Stimulated activated CD4-positive, alpha-beta T cell treated with anti-CD3 and anti-CD28 coated beads, Interleukin-12 subunit alpha, Interleukin-12 subunit beta, amount 100 ng/mL, for 48 hours (primary cell): Measurements from ENCODE around the gene TBCD.
A peak's percentile ranks its signal among the peaks of the same experiment; 100 is the strongest.

Source experiments
- DNase-seq, 3 donors: peaks; one replicate each; pipeline ENCODE4 v3.0.0-alpha.2; 2020; ENCODE audit warnings: low read depth in 2 of 3, low spot score in 1 of 3

The TBCD gene

DNA sequence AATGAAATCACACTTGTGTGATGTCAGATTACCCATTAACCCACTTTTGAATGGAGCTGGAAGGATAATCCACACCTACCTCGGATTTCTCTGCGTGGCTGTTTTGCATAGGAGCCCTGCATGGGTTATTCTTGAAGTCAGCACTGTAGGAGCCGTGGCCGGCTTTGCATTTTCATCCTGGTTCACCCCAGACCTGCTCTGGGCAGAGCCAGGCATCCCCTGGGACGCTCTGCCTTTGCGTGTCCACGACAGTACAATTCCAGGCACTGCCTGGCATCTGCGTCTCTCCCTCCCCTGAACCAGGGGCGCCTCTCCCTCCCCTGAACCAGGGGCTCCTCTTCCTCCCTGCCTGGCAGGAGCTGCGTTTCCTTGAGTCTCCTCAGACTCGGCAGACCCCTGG is 117.7 kb downstream of the TBCD start:
- DNase-seq = no peak

DNA sequence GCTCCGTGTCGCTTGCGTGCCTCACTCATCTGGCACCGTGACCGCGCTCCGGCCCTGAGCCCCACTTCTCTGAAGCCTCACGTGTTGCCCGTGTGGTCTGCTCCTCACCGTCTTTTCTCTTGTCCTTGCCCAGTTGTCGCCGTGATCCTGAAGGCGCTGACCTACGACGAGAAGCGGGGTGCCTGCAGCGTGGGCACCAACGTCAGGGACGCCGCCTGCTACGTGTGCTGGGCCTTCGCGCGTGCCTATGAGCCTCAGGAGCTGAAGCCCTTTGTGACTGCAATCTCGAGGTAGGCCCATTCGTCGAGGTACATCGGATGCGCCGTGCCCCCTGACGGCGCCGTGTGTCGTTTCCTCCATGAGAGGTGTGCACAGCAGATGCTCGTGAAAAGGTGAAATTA is 118.2 kb downstream of the TBCD start:
- no peak for DNase-seq

DNA sequence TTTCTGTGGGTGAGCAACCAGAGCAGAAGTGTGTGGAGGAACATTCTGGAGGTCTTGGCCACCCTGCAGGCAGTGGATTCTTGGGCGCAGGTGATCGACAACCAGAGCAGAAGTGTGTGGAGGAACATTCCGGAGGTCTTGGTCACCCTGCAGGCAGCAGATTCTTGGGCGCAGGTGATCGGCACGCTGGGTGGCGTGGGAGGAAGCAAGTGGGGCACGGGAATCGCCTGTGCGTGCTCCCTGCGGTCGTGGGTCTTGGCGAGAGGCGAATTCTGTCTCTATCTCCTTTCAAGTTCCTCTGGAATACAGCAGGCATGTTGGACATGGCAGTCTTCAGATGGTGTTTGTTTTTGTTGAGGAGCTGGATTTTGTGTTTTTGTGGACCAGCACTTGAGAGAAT is 118.7 kb downstream of the TBCD start:
- no peak for DNase-seq

DNA sequence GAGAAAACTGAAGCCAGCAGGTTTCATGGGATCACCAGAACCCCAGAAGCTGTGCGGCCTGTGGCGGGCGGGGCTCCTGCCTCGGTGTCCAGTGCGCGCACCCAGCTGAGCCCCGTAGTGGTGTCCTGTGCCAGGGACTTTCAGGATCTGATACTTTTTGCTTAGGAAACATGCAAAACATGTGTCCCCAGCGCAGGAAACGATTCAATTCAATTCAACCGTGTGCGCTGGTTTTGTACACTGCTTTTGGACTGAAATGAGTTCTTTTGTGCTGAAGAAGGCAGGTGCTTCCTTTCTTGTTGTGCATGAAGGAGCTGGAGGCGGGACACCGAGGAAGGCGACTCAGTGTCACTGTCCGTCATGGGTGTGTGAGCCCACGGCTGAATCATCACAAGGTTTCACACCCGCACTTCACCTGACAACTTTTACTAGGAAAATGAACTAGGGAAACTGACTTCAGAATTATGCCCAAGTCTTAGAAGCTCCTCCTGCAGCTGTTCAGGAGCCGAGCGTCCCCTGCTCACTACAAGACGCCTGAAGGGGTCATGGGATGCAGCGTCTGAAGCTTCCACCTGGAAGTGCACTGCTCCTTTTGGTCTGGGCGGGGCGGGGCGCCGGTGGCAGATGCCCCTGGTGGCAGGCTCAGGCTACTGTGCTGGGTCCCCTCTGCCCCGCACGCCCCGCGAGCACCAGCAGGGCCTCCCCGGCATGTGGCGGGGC is 119.4 kb downstream of the TBCD start:
- no peak for DNase-seq

DNA sequence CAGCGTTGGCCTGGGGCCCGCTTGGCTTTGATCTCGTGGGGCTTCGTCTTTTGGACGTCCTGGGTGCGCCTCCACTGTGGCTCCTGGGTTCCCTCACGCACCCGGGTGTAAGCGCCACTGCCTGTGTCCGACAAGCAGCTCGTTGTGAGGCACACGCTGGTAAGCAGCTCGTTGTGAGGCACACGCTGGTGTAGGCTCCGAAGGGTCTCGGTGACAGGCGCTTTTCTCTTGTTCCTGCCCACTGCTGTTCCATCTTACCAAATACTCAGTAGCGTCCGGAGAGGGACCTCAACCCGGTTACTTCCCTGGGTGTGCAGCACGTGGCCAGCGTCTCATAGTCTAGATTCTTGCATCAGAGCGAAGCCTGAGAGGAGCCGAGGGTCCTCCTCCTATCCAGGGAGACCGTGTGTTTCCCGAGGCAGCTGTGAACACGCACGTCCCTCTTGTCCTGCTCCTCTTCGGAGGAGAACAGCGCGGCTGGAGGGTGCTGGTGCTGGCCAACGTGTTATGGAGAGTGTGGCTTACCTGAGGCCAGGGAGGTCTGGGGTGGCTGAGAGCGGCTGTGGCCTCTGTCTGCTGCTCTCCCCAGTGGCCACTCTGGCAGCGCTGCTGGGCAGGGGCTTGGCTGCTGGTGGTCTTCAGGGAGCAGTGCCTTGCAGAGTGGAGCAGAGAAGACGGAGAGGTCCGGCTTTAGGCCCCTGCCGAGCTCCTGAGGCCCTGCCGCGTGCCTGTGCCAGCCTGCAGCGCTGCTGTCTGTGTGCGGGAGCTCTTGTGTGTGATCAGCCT is 120.1 kb downstream of the TBCD start:
- DNase-seq = no peak

DNA sequence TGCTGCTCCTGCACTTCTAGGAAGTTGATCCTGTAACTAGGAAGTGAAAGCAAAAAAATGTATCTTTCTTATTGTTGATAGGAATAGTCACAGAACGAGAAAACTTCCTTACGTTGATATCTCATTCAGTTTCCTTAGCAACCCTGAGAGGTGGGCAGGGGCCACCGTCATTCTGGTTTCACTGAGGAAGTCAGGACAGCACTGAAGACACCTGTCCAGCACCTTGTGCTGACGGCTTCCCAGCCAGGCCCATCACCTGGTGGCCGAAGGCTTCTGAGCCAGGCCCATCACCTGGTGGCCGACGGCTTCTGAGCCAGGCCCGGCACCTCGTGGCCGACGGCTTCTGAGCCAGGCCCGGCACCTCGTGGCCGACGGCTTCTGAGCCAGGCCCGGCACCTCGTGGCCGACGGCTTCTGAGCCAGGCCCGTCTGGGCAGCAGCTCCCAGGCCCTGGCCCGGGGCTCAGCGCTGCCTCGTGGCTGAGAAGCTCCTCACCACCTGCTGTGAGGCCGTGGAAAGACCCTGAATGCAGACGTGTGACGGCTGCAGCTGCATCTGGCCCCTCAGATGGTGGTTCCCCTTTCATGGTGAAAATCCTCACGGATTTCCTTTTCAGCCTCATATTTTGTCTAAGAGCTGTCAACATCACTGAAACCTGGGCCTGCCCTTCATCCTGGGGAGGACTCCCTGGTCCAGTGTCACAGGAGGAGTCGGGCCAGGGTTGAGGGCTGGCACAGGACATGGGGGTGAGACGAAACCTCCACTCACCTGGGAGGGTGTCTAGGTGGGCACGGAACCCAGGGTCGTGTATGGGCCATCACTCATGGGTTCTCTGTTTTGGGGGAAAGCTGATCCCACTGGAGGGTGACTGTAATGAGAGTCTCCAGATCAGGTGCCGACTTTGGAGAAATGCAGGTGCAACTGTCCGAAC is 121.0 kb downstream of the TBCD start:
- no peak for DNase-seq

DNA sequence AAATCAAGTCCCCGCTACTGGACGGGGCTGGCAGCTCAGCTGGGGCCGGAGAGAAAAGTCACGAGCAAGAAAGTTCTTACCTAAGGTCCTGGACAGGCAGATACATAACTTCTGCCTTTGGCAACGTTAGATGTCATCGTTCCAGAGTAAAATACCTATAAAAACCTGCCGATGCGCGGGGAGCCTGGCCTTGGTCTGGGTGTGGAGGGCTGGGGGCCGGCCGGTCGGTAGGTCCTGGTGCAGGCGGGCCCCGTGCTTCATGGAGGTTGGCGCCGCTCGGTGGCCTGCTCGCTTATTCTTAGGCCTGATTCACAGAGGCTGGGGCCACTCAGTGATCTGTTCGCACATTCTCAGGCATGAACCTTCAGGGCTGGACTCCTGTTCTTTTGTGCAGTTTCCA is 121.7 kb downstream of the TBCD start:
- no peak for DNase-seq

DNA sequence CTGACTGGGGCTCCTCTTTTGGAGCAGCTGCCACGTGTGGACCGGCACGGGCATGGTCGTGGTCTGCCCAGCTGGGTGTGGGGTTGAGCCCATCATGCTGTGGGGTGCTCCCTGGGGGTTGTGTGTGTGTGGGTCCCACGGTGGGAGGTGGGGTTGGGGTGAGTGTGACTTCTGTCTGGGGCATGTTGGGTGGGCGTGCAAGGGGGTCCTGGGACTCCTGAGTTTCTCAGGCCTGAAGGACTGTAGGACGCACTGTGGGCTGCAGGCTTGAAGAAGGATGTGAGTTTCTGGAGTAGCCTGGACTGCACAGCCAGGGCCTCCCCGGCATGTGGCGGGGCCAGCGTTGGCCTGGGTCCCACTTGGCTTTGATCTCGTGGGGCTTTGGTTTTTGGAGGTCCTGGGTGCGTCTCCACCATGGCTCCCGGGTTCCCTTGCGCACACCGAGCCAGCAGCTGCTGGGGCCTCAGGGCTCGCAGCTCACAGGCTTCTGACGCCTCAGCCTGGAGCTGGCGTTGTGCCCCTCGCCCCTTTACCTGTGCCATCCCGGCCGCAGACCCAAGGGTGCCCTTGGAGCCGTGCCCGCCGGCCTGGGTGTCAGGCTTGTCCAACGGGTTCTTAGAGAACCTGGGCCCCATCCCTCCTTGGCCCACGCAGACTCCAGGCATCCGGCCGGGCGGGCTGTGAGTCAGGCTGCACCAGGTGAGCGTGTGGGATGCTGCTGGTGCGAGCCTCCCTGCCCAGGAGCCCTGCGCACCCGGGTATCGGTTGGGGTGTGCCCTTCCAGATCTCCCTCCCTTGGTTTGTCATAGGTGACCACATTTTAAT is 122.4 kb downstream of the TBCD start:
- DNase-seq = no peak

DNA sequence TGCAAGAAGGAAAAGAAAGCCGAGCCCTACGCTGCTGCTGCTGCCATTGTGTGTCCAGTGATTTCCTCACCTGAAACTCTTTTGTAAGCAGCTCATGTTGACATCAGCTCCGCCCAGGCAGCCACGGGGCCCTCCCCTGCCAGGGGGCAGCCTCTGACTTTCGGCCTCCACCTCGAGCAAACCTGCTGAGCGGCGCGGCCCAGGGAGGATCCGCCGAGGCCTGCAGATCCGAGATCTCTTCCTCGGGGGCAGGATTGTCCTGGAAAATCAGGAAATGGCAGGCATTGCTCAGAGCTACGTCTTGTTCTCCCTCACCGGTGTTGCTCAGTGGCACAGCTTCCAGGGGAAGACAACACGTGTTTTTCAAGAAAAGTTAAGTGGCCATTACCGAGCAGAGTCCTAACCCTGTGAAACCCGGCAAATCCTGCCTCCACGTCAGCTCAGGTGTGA is 123.6 kb downstream of the TBCD start:
- DNase-seq = no peak

DNA sequence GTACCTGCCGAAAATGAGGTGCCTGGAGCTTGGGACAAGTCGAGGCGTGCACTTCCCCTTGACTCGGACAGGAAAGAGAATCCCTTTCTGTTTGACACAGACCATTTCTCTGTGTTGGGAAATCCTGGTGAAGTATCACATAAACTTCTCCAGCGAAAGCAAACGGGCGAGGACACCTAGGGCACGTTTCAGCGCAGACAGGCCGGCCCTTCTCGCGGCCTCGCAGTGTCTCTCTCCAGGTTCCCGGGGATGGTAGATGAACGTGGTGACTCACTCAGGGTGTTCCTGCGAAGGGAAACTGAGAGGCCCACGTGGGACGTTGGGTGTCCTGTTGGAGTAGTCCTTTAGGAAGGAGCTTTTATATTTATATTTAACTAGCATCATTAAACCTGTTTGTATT is 124.3 kb downstream of the TBCD start:
- no peak for DNase-seq

DNA sequence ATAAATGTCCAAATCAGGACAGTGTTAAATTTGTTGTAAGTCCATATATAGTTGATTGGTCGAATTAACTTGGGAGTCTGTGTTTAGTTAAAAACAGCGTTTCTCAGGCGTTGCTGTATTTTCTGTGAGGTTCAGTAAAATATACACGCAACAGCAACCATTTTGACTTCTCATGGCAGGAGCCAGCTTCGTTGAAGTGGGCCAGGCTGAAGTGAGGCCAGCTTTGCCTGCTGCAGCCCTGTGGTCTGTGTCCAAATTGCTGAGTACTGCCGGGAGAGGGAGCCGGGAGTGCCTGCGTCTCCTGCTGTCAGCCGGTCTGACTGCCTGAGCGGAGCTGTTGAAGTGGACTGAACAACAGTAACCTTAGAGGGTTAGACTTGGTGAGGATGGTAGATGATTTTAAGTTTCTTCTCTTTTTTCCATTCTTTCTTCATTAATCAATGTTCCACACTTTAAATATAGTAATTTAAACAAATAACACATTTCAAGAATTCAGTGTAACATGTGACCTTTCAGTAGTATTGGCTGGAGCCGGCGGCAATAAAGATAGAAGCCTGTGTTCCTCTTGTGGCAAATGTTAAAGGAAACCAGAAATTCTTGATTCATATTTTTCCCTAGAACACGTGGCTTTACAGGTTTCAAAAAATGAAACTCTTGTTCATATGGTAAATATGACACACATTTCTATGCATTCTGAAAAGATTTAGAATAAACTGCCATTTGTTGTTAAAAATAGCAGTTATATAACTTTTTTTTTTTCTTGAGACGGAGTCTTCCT is 124.9 kb downstream of the TBCD start:
- DNase-seq = no peak

DNA sequence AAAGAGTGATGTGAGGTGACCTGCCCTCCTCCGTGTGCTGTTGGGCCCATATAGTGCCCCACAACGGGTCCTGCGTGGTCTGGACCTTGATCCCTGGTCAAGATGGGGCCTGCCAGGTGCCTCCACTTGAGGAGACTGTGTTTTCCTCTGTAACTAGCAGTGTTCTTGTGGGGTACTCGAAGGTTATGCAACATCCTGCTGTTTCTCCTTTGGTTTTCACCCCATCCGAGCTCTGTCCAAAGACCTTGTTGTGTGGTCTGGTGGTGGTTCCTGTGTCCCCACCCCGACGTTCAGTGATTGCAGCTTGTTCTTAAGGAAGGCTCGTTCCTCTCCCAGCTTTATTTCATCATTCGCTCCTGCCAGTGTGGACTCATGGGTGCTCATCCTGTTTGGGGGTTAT is 126.7 kb downstream of the TBCD start:
- DNase-seq = no peak

DNA sequence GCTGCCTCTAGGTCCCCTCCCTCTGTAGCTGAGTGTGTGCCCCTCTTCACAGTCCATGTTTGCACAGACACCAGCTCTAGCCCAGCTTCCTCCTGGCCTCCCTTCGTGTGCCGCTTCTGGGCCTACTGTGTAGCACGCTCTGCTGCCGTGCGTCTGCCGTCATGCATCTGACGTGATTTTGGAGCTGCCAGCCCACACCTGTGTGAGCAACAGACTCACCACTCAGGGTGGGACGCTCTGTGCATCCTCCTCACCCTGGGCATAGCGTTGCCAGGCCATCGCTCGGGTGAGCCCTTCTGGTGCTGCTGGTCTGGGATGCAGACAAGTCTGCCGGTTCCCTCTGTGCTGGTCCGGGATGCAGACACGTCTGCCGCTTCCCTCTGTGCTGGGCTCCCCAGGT is 127.4 kb downstream of the TBCD start:
- no peak for DNase-seq

DNA sequence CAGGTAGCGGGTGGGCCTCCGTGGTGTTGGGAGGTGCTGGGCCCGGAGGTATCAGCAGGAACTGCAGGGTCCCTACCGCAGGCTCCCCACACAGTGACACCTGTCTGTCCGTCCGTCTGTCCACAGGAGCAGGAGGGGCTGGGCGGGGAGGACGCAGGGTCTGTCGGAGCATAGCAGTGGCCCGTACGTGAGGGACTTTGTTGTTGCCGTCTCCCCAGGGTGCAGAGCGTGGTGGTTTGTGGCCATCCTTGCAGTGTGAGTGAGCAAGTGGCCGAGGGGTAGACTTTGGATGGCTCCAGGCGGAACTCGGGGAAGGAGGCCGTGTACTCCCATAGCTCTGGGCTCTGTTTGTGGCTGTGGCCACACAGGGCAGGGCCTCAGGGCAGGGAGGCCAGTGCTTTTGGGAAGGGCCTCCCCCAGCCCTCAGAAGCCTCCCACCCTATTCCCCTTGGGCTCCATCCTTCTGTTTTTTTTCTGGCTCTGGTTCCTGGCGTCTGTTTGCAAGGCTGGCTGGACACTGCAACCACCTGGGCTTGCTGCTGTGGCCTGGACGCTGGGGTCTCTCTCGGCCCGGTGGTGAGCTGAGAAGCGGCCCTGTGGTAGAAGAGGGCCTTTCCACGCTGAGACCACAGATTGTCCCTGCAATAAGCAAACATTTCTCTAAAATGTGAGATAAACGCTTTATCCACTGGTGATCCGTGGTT is 128.9 kb downstream of the TBCD start:
- no peak for DNase-seq

DNA sequence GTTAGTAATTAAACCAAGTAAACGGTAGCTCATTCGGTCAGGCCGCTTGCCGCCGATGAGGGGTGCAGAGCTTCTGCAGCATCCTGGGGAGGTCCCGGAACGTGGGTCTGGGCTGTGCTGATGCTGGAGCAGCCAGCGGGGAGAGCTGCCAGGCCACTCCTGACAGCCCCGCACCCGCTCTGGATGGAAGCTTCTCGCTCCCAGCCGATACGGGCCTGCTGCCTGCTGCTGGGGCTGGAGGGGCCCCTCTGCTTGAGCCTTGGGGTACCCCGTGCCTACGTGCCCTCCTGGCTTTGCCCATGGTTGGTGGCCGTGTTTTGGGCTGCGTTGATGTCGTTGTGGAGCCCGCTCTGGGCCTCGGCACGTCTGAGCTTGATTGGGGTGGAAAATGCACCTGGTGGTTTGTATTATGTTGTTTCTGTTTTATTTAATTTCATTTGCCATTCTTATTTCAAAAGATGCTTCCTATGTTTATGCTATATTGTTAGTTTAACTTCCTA is 129.5 kb downstream of the TBCD start:
- no peak for DNase-seq

DNA sequence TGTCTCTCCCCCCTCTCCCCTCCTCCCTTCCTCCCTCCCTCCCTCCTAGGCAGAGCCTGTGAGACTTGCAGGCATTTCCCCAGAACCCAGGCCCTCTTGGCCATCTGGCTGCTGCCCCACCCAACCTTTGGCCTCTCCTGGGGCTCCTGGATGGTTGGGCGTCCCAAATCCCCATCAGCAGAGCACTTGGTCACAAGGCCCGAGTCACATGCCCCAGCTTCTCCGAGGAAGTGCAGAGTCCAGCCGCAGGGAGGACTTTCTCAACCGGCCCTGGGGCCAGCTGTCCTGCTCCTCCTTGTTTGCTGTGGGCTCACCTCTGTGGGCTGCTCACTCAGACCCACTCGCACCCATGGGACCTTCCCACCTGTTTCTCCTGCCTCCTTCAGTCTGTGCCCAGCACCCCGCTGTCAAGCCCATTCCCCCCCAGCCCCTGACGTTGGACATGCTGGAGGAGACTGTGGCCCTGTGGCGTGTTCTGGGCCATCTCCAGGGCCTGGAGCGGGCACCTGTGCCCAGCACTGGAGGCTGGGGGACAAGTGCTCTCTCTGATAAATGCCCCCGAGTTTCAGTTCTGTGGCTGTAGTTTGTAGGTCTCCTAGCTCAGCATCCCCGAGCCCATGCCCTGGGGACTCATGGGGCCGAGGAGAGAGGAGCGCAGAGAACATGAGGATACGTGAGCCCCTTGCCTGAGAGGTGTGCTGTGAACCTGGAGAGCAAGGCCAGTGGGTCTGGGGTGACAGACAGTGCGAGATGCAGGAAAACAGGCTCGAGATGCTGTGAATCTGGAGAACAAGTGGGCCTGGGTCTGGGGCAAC is 130.2 kb downstream of the TBCD start:
- DNase-seq = no peak

DNA sequence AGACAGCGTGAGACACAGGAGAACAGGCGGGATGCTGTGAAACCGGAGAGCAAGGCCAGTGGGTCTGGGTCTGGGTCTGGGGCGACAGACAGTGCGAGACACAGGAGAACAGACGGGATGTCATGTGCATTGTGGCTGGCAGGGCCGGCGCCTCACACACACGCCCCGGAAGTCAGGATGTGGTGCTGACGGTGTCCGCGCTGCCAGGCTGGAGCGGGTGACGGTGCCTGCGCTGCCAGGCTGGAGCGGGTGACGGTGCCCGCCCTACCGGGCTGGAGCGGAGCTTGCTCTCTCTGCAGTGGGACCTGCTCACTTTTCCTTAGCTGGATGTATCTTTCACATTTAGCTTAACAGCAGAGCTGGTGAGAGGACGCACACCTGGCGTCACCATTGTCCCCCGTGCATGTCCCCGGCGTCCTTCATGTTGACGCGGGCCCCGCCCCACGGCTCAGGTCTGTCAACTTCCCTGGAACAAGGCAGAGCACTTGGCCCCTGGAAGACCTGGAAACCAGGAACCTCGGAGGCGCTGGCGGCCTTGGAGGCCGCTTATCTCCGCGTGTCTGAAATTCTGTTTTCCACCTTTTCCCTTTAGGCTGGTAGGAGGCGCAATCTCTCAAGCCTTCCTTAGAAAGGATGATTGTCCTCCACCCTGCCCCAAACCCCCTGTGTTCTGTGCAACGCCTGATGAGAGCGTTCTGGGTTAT is 131.0 kb downstream of the TBCD start:
- peak; percentile 52 to 64 (median 58) for DNase-seq
